Right lobe of liver (tissue), 4 donors: ENCODE results near the gene MOV10.

Experiments used
- CTCF ChIP-seq, 4 donors: fragments of 200-600 bp in 3 of 4; fragments of 450-650 bp in 1 of 4; IDR thresholded peaks; one replicate each; pipeline versions ENCODE4 v1.5.1 to v1.8.0; 2016 to 2022; ENCODE audit warnings: antibody characterized with exemption in 4 of 4, mild to moderate bottlenecking in 2 of 4
- POLR2A ChIP-seq: fragments of 450-650 bp; IDR thresholded peaks from one replicate; pipeline ENCODE4 v1.6.1; 2017; ENCODE audit warnings: antibody characterized with exemption, mild to moderate bottlenecking
- donor health status: DM: no; HTN: no; CAD: no.
- donor health status: DM: no; HTN: no; CAD: no.
- donor health status: DM: no; HTN: yes; CAD: no.

GRCh38 chr1:112646225-112646624 lies 28.2 kb upstream of the MOV10 start:
- no peak for TF ChIP-seq CTCF (IDR thresholded peaks at IDR 0.05)
- no peak for TF ChIP-seq POLR2A
